Measurements from ENCODE around the gene FAM163A.

GRCh38 chr1:179770887-179771502, 27.9 kb downstream of the FAM163A start:
- TF ChIP-seq POLR2AphosphoS5 (IDR thresholded peaks at IDR 0.05) (no peak), CTCF (IDR thresholded peaks at IDR 0.05) (no peak), POLR2A (IDR thresholded peaks at IDR 0.05) (no peak), EP300 (IDR thresholded peaks at IDR 0.05) (no peak)
